ENCODE measurements around the gene SPATA45. TPM values are rescaled to one million over a fixed set of nuclear protein-coding genes. Genes with fewer than 3 reads are reported as not detected.

Gene SPATA45
- total RNA-seq, 1 experiment from 2014 or later: 0.38 TPM

DNA sequence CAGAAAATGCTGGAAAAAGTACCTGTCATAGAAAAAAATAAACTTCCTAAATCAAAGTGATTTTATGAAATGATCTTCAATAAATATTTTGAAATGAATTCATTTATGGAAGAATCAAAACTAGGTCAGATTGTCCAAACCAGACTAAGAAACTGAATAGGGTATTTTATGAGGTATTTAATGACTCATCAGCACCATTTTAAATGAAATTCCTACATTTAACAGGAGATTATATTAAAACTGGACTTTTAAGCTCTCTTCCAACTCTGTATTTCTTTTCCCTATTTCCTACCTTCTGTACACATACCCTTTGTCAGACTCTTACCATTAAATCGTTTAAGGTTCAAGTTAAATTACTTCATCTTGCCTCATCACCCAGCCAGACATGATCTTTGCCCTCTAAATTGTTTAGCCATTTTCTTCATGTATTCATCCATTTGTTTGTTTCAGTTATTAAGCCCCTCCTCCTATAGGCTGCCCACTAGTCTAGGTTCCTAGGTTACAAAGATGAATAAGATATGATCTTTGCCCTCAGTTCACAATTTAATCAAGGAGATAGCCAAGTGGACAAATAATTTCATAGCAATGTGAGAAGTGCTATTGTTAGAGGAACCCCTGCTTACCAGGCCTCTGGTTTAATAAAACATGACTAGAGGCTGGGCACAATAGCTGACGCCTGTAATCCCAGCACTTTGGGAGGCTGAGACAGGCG is 30.7 kb downstream of the SPATA45 start:
- DNase-seq: no peak
- Histone ChIP-seq H3K27me3 (ENCODE audit: control insufficient read depth, insufficient read depth, low read length) (no peaks in the 10 kb centered on the region), H3K4me3 (ENCODE audit: insufficient read depth, low read depth, low read length) (no peak overlapping the region), H3K36me3 (replicated peaks; ENCODE audit: control insufficient read depth, insufficient read depth, low read length) (no peaks in the 10 kb centered on the region)

DNA sequence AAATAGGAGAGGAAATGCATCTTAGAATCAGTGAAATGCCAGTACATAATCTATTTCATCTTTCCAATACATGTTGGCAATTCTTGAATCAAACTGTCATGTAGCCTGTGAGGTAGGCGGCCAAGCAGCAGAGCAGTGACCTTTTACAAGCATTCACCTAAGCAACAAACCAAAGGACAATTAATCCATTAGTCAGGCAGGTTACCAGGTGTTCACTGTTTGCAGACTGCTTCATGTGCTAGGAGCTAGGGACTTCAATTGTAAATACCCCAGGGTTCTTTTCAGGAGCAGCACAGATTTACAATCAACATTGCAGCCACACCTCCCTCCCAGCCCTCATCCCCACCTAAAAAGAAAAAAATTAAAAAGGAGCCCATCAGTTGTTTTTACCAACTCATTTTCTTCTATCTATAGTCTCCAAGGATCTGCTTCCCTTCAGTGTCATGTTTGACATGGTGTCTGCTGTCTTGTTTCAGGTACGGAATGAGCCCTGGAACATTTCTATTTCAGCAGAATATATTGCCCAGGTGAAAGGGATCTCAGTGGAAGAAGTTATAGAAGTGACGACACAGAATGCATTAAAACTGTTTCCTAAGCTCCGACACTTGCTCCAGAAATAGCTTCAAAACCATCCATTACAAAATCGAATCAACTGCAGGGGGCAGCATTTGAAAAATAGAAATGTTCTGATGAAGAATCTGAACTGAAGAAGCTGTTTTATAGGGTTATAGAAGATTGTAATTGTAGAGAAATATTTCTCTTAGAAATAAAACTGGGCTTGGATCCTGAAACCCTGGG is 32.7 kb downstream of the SPATA45 start:
- no peaks in the 10 kb centered on the region for H3K36me3 ChIP-seq (replicated peaks; ENCODE audit: control insufficient read depth, insufficient read depth, low read length)
- H3K4me3 ChIP-seq (ENCODE audit: insufficient read depth, low read depth, low read length): no peak overlapping the region
- H3K27me3 ChIP-seq (ENCODE audit: control insufficient read depth, insufficient read depth, low read length): no peaks in the 10 kb centered on the region
- DNase-seq: peak; percentile 28

DNA sequence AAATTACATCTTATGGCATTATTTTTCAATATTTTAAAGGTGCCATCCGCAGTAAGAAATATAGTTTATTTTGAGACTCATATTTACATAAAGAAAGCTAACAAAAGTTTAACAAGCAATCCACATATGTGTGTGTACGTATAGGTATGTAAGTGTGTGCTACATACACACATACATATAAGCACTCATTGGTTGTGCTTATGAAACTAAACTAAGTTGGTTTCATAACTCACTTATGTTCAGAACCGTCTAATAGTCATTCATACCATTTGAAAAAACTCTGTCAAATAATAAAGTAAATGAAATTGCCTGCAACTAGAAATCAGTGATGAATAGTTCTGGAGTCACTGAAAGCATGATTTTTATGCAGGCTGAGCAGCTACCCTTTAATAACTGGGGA is 41.7 kb downstream of the SPATA45 start:
- no peaks in the 10 kb centered on the region; the same call in none of the 2 replicates for H3K36me3 ChIP-seq (replicated peaks; ENCODE audit: control insufficient read depth, insufficient read depth, low read length)
- H3K4me3 ChIP-seq (ENCODE audit: insufficient read depth, low read depth, low read length): no peak overlapping the region
- no peak for DNase-seq
- no peaks in the 10 kb centered on the region for H3K27me3 ChIP-seq (ENCODE audit: control insufficient read depth, insufficient read depth, low read length)

DNA sequence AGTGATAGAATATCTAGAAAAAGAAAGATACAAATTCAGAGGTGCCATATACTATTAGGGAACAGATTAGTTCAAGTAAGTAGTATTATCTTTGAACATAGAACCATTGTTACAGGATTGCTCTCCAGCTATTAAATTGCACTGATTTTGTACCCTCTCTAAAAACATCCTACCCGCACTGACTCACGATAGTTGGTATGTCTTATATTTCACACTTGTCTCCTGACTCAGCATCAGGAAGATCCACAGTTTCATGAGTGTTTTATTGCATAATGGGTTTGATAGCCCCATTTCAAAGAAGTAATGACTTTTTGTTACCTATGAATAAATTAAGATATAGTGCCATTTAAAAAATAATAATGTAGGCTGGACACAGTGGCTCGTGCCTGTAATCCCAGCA is 49.8 kb downstream of the SPATA45 start:
- Histone ChIP-seq H3K4me3 (ENCODE audit: insufficient read depth, low read depth, low read length) (no peak overlapping the region), H3K36me3 (replicated peaks; ENCODE audit: control insufficient read depth, insufficient read depth, low read length) (peaks cover 1% of the 10 kb centered on the region; the same call in 1 of the 2 replicates), H3K27me3 (ENCODE audit: control insufficient read depth, insufficient read depth, low read length) (no peaks in the 10 kb centered on the region)
- no peak for DNase-seq

DNA sequence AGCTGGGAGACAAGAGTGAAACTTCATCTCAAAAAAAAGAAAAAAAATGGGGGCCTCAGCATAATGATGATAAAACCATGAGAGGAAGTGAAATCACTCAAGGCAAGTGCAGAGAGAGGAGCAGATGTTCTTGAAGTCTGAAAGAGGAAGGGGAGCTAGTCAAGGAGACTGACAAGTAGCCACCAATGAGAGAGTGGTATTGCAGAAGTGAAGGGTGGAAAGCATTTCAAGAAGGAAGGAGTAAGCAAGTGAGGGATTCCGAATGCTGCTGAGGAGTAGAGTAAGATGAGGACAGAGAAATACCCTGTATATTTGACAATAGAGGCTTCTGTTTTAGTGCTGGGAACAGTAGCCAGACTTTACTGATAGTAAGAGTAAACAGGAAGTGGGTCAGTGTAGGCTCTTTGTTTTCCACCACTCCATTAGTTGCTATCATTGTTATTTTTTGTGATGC is 52.9 kb downstream of the SPATA45 start:
- Histone ChIP-seq H3K27me3 (ENCODE audit: control insufficient read depth, insufficient read depth, low read length) (no peaks in the 10 kb centered on the region), H3K4me3 (ENCODE audit: insufficient read depth, low read depth, low read length) (no peak overlapping the region), H3K36me3 (replicated peaks; ENCODE audit: control insufficient read depth, insufficient read depth, low read length) (peaks cover 1% of the 10 kb centered on the region; the same call in 1 of the 2 replicates)
- DNase-seq: no peak

DNA sequence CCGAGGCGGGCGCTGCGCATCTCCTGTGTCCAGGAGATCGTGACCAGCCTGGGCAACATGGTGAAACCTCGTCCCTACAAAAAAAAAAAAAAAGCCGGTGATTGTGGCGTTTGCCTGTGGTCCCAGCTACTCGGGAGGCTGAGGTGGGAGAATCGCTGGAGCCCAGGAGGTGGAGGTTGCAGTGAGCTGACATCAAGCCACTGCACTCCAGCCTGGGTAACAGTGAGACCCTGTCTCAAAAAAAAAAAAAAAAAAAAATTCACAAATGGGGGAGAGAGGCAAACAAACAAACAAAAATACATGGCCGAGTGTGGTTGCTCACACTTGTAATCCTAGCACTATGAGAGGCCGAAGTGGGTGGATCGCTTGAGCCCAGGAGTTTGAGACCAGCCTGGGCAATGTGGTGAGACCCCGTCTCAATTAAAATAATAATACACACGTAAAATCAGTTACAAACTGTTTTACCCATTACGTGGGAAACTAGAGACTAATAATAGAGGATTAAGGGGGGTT is 55.0 kb downstream of the SPATA45 start:
- H3K4me3 ChIP-seq (ENCODE audit: insufficient read depth, low read depth, low read length): peak overlapping the region; percentile 74
- no peaks in the 10 kb centered on the region for H3K27me3 ChIP-seq (ENCODE audit: control insufficient read depth, insufficient read depth, low read length)
- H3K36me3 ChIP-seq (replicated peaks; ENCODE audit: control insufficient read depth, insufficient read depth, low read length): peaks cover 1% of the 10 kb centered on the region; the same call in 1 of the 2 replicates
- DNase-seq: no peak

DNA sequence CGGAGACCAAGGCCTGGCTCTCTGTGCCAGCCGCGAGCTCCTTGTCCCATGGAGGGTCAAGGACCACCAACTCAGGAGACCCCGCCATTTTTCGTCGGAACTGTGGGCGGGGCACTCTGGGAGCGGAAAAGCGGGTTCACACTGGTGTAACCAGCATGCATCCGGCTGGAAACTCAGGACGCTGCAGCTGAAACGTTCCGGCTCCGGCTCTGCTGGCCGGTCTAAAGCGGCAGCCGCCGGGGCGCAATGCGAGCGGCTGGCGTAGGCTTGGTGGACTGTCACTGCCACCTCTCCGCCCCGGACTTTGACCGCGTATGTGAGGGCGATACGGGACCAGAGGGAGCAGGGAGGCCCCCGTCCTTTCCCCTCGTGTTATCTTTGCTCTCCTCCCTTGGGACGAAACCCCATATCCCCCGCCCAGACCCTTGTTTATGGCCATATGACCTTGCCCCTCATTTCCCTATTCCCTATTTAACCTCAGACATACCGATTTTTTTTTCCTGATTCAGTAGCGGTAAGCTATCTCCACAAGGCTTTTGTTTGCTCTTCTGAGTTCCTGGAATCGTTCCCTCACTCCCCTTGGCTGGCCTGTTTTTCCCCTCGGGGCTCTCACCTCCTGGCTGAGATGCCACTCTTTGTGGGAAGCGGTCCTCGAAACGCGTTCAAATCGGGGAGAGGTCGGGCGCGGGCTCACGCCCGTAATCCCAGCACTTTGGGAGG is 55.6 kb downstream of the SPATA45 start, which contains the start of the genes NSL1 and TATDN3:
Gene NSL1, minus strand, starts transcription at position 102 of the 720 bp plus-strand sequence. Its CDS starts 14 bp downstream, at position 88.
Gene TATDN3, plus strand, starts transcription at position 219 of the 720 bp plus-strand sequence. Its CDS starts 28 bp downstream, at position 247.
- Histone ChIP-seq H3K36me3 (replicated peaks; ENCODE audit: control insufficient read depth, insufficient read depth, low read length) (peaks cover 2% of the 10 kb centered on the region), H3K4me3 (ENCODE audit: insufficient read depth, low read depth, low read length) (peak within 1 kb of the TSS; percentile 74), H3K27me3 (ENCODE audit: control insufficient read depth, insufficient read depth, low read length) (no peaks in the 10 kb centered on the region)
- DNase-seq: peak; percentile 85

DNA sequence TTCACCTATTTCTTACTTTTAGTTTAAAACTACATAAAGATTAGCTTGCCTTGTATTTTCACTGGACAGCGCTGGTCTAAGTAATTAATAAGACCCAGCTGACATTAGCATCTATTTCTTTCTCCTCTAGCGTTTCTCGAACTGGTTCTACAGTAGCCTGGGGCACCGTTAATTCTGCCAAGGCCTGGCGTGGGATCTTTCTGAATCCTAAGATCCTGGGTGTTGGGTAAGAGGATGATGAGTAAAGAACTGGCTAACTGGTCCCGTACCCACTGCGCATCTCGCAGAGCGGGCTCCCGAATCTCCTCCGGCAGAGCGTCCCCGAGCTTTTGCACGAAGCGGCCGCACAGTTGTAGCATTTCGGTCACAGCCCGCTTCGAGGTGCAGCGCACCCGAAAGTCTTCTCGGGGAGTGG is 56.2 kb downstream of the SPATA45 start:
- peaks cover 2% of the 10 kb centered on the region for H3K36me3 ChIP-seq (replicated peaks; ENCODE audit: control insufficient read depth, insufficient read depth, low read length)
- no peaks in the 10 kb centered on the region for H3K27me3 ChIP-seq (ENCODE audit: control insufficient read depth, insufficient read depth, low read length)
- peak; percentile 77 for DNase-seq
- H3K4me3 ChIP-seq (ENCODE audit: insufficient read depth, low read depth, low read length): peak overlapping the region; percentile 74

DNA sequence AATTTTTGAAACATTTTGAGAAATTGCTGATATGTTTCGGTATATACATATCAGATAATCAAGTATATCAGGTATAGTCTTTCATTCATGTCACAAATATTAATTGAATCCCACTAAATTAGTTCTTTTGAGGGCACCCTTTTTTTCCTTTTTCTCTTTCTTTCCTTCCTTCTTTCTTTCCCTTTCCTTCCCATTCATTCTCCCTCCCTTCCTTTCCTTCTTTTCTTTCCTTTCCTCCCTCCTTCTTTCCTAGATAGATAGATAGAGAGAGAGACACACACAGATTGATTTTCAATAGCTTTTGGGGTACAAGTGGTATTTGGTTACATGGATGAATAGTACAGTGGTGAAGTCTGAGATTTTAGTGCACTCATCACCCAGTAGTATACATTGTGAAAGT is 61.6 kb downstream of the SPATA45 start:
- no peaks in the 10 kb centered on the region for H3K27me3 ChIP-seq (ENCODE audit: control insufficient read depth, insufficient read depth, low read length)
- no peak for DNase-seq
- peaks cover 9% of the 10 kb centered on the region for H3K36me3 ChIP-seq (replicated peaks; ENCODE audit: control insufficient read depth, insufficient read depth, low read length)
- no peak overlapping the region for H3K4me3 ChIP-seq (ENCODE audit: insufficient read depth, low read depth, low read length)

DNA sequence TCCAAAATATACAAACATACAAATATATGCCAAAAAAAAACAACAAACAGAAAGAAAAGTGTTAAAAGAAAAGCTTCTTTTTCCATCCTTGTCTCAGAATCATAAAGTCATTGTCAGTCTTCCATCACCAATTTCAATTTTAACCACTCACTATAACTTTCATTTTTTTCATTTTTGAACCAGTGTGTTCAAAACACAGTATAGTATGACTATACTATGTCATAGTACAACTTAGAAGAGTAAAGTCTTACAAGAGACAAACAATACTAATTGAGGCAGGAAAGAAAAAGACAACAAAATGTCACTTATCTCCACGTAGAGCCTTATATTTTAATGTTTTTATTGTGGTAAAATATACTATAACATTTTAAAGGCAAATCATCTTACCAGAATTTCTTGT is 63.5 kb downstream of the SPATA45 start:
- DNase-seq: no peak
- Histone ChIP-seq H3K27me3 (ENCODE audit: control insufficient read depth, insufficient read depth, low read length) (no peaks in the 10 kb centered on the region), H3K4me3 (ENCODE audit: insufficient read depth, low read depth, low read length) (no peak overlapping the region), H3K36me3 (replicated peaks; ENCODE audit: control insufficient read depth, insufficient read depth, low read length) (peaks cover 9% of the 10 kb centered on the region)

DNA sequence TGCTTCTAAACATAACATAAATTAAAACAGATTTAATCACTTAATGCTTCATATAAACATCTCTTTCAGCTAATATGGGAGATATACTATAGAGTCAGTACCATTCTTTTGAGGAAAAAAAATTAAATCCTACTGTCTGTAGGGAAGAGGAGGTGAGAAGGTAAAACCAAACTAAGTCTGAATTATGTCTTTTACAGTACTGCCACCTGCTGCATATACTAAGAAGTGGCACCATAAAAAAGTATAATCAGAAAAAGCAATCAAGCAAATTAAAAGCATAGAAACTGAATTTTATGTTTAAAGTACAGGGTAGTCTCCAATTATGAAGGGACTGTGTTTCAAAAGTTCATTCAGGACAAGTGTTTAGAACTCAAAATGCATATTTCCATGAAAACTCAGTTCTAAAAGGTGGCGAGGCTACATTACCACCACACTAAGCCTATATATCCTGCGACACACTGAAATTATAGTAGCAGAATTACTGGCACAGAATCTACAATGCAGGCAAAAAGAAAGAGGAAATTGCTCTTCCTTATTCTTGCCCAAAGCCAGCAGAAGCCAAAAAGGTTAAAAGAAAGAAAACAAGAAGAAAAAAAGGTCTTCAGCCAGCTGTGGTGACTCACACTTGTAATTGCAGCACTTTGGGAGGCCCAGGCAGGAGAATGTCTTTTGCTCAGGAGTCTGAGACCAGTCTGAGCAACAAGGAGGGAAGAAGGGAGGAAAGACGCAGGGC is 64.9 kb downstream of the SPATA45 start:
- no peaks in the 10 kb centered on the region for H3K27me3 ChIP-seq (ENCODE audit: control insufficient read depth, insufficient read depth, low read length)
- no peak overlapping the region for H3K4me3 ChIP-seq (ENCODE audit: insufficient read depth, low read depth, low read length)
- peaks cover 12% of the 10 kb centered on the region for H3K36me3 ChIP-seq (replicated peaks; ENCODE audit: control insufficient read depth, insufficient read depth, low read length)
- DNase-seq: peak; percentile 30

DNA sequence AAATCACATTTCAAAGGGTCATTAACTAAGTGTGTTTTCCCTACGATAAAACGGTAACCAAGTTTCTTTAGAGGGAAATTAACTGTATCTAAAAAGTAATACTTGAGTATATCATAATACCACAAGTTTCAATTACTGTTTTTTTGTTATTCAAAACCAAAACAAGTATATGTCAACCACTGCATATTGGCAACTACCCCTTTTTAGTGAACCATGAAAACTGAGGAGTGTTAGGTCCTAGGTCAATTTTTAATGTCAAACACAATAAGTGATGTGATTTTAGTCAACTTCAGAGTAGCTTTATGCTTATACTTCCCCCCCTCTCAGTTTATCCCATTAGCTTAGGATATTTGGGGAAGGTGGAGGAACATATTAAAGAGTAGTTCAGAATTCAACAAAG is 66.2 kb downstream of the SPATA45 start:
- Histone ChIP-seq H3K27me3 (ENCODE audit: control insufficient read depth, insufficient read depth, low read length) (no peaks in the 10 kb centered on the region), H3K36me3 (replicated peaks; ENCODE audit: control insufficient read depth, insufficient read depth, low read length) (peaks cover 10% of the 10 kb centered on the region), H3K4me3 (ENCODE audit: insufficient read depth, low read depth, low read length) (no peak overlapping the region)
- no peak for DNase-seq

DNA sequence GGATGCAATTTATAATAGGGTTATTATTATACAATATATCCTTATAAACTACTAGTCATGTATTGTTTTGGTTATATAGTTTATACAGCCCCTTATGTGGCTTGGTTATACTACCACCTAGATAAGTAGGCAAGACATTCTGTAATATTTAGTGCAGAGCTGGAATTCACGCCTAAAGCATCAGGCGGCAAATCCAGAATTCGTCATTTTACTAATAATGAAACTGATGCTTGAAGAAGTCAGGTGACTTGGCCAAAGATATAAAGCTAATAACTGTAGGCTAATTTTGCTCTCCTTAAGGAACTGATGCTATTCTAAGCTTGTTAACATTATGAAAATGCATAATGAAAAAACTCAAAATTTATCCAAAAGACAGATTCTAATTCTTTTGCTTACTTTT is 66.7 kb downstream of the SPATA45 start:
- no peaks in the 10 kb centered on the region for H3K27me3 ChIP-seq (ENCODE audit: control insufficient read depth, insufficient read depth, low read length)
- no peak overlapping the region for H3K4me3 ChIP-seq (ENCODE audit: insufficient read depth, low read depth, low read length)
- H3K36me3 ChIP-seq (replicated peaks; ENCODE audit: control insufficient read depth, insufficient read depth, low read length): peaks cover 10% of the 10 kb centered on the region
- DNase-seq: no peak

Measured in H7 (cell line).